ENCODE measurements around the gene NEURL1.

NEURL1 gene

GRCh38 chr10:103493362-103493915 is at the start of gene NEURL1:
Gene NEURL1 (plus strand): TSS chr10:103493705. CDS start chr10:103494388, 683 bp downstream.
- peak; percentile 63 for DNase-seq

GRCh38 chr10:103444478-103444877 is 49.0 kb upstream of the NEURL1 start:
- DNase-seq = no peak

- no peak for DNase-seq
Measured at GRCh38 chr10:103445366-103445765, 48.1 kb upstream of the NEURL1 start.

- DNase-seq = no peak
Measured at GRCh38 chr10:103445767-103446567, 47.5 kb upstream of the NEURL1 start.

- no peak for DNase-seq
Measured at GRCh38 chr10:103447187-103447586, 46.3 kb upstream of the NEURL1 start.

- DNase-seq = no peak
Measured at GRCh38 chr10:103448746-103449145, 44.8 kb upstream of the NEURL1 start.

- no peak for DNase-seq
Measured at GRCh38 chr10:103449208-103450144, 44.0 kb upstream of the NEURL1 start.

- no peak for DNase-seq
Measured at GRCh38 chr10:103450201-103450695, 43.3 kb upstream of the NEURL1 start.

GRCh38 chr10:103451091-103451813 is 42.3 kb upstream of the NEURL1 start:
- DNase-seq = peak; percentile 56

GRCh38 chr10:103451831-103452505 is 41.5 kb upstream of the NEURL1 start, which contains the start of gene CALHM2:
Gene CALHM2 (minus strand): TSS chr10:103452370. CDS start chr10:103449941, 2,429 bp downstream.
- peak; percentile 87 for DNase-seq

- no peak for DNase-seq
Measured at GRCh38 chr10:103452506-103453230, 40.8 kb upstream of the NEURL1 start.

- no peak for DNase-seq
Measured at GRCh38 chr10:103454026-103454425, 39.5 kb upstream of the NEURL1 start.

GRCh38 chr10:103455235-103455634 is 38.3 kb upstream of the NEURL1 start:
- DNase-seq = no peak

GRCh38 chr10:103456074-103456660 is 37.3 kb upstream of the NEURL1 start:
- DNase-seq = no peak

GRCh38 chr10:103457176-103457712 is 36.3 kb upstream of the NEURL1 start:
- DNase-seq = no peak

- no peak for DNase-seq
Measured at GRCh38 chr10:103457896-103458583, 35.5 kb upstream of the NEURL1 start.

GRCh38 chr10:103458720-103459119 is 34.8 kb upstream of the NEURL1 start, which contains the start of gene CALHM1:
Gene CALHM1 (minus strand): TSS chr10:103458900. CDS start chr10:103458751, 149 bp downstream.
- DNase-seq = no peak

- DNase-seq = no peak
Measured at GRCh38 chr10:103459615-103460014, 33.9 kb upstream of the NEURL1 start.

- DNase-seq = no peak
Measured at GRCh38 chr10:103463499-103463898, 30.0 kb upstream of the NEURL1 start.
